OCI-LY3 (cell line): ENCODE results near the gene PATL2.

Experiments used
- EZH2phosphoT487 ChIP-seq: fragments of 200-600 bp; shearing (Covaris generic); IDR thresholded peaks from 2 replicates; pipeline ENCODE4 v1.6.1; 2018; ENCODE audit warnings: antibody characterized with exemption, mixed run types, low read depth
- TF ChIP-seq, protein P1 (sequence below): fragments of 200-600, 300-600 bp; sonication (generic); IDR thresholded peaks from 2 replicates; pipeline ENCODE4 v1.5.1; 2014; ENCODE audit warnings: antibody characterized with exemption, low read length, low read depth

- TF ChIP-seq, protein P1, sequence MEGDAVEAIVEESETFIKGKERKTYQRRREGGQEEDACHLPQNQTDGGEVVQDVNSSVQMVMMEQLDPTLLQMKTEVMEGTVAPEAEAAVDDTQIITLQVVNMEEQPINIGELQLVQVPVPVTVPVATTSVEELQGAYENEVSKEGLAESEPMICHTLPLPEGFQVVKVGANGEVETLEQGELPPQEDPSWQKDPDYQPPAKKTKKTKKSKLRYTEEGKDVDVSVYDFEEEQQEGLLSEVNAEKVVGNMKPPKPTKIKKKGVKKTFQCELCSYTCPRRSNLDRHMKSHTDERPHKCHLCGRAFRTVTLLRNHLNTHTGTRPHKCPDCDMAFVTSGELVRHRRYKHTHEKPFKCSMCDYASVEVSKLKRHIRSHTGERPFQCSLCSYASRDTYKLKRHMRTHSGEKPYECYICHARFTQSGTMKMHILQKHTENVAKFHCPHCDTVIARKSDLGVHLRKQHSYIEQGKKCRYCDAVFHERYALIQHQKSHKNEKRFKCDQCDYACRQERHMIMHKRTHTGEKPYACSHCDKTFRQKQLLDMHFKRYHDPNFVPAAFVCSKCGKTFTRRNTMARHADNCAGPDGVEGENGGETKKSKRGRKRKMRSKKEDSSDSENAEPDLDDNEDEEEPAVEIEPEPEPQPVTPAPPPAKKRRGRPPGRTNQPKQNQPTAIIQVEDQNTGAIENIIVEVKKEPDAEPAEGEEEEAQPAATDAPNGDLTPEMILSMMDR: no peak
- no peak for TF ChIP-seq EZH2phosphoT487
These were observed 1.4 kb upstream of the PATL2 start for GRCh38 chr15:44712346-44713005.
